Stimulated activated CD8-positive, alpha-beta memory T cell treated with anti-CD3 and anti-CD28 coated beads, Interleukin-12 subunit alpha, Interleukin-12 subunit beta, amount 100 ng/mL, for 1 hour (primary cell): ENCODE results near the gene NFILZ.

Experiments used
- DNase-seq: peaks from one replicate; pipeline ENCODE4 v3.0.0-alpha.2; 2020; ENCODE audit warnings: low read depth

NFILZ gene

GRCh38 chr19:8641908-8642547 lies 11.6 kb downstream of the NFILZ start:
- DNase-seq: no peak

- DNase-seq: no peak
Observed at GRCh38 chr19:8642561-8642960, 12.1 kb downstream of the NFILZ start.

GRCh38 chr19:8643860-8644653 lies 13.6 kb downstream of the NFILZ start:
- DNase-seq: no peak

- no peak for DNase-seq
Observed at GRCh38 chr19:8648240-8648639, 17.8 kb downstream of the NFILZ start.

- DNase-seq: peak; percentile 54
Observed at GRCh38 chr19:8654591-8655339, 24.3 kb downstream of the NFILZ start.

GRCh38 chr19:8655340-8655709 lies 24.9 kb downstream of the NFILZ start:
- no peak for DNase-seq

- DNase-seq: no peak
Observed at GRCh38 chr19:8657869-8658268, 27.4 kb downstream of the NFILZ start.

- no peak for DNase-seq
Observed at GRCh38 chr19:8659905-8660304, 29.5 kb downstream of the NFILZ start.

- DNase-seq: no peak
Observed at GRCh38 chr19:8662263-8662662, 31.8 kb downstream of the NFILZ start.

- no peak for DNase-seq
Observed at GRCh38 chr19:8663920-8664670, 33.7 kb downstream of the NFILZ start.

GRCh38 chr19:8664671-8665057 lies 34.2 kb downstream of the NFILZ start:
- DNase-seq: no peak

- DNase-seq: no peak
Observed at GRCh38 chr19:8665468-8666213, 35.2 kb downstream of the NFILZ start.

- DNase-seq: no peak
Observed at GRCh38 chr19:8666814-8667405, 36.5 kb downstream of the NFILZ start.

GRCh38 chr19:8673276-8673891 lies 43.0 kb downstream of the NFILZ start:
- no peak for DNase-seq

GRCh38 chr19:8675066-8675465 lies 44.6 kb downstream of the NFILZ start:
- no peak for DNase-seq

- no peak for DNase-seq
Observed at GRCh38 chr19:8678244-8678807, 47.9 kb downstream of the NFILZ start.
